Adrenal gland (tissue), 12 donors: ENCODE data around the gene GABRR2. TPM values are rescaled to one million over a fixed set of nuclear protein-coding genes. Genes with fewer than 3 reads are reported as not detected.

Experiments used
- DNase-seq, 7 donors: peaks; one replicate each; pipeline ENCODE4 v3.0.0-alpha.2; 2019 to 2020
- H3K27ac ChIP-seq, 5 donors: fragments of 200-600 bp; sonication (generic) in 4 of 5; 1 replicate in 3 of 5; 2 replicates in 2 of 5; pipeline versions ENCODE4 v1.5.1 to v1.8.0; 2016 to 2020; ENCODE audit warnings: mild to moderate bottlenecking in 1 of 5
- H3K27me3 ChIP-seq: fragments of 200-600 bp; 2 replicates; pipeline ENCODE4 v1.8.0; 2021
- H3K36me3 ChIP-seq, 2 donors: fragments of 200-600 bp; replicated peaks in 1 of 2; 1 replicate in 1 of 2; 2 replicates in 1 of 2; pipeline versions ENCODE4 v1.5.1 to v1.8.0; 2018 to 2022
- H3K4me1 ChIP-seq, 2 donors: fragments of 200-600 bp; replicated peaks in 1 of 2; 1 replicate in 1 of 2; 2 replicates in 1 of 2; pipeline versions ENCODE4 v1.5.1 to v1.8.0; 2018 to 2021
- H3K4me3 ChIP-seq, 4 donors: fragments of 200-600 bp; sonication (generic) in 3 of 4; one replicate each; pipeline ENCODE4 v1.5.1; 2016 to 2018
- H3K9me3 ChIP-seq, 3 donors: fragments of 200-600 bp; sonication (generic) in 1 of 3; replicated peaks in 1 of 3; 1 replicate in 2 of 3; 2 replicates in 1 of 3; pipeline versions ENCODE4 v1.5.1 to v1.8.0; 2016 to 2021
- POLR2A ChIP-seq, 2 donors: fragments of 450-650 bp; IDR thresholded peaks; one replicate each; pipeline ENCODE4 v1.6.1; 2017; ENCODE audit warnings: antibody characterized with exemption in 2 of 2, mild to moderate bottlenecking in 2 of 2, moderate library complexity in 1 of 2
- WGBS, 4 donors: extraction: QIAGEN DNeasy Blood & Tissue Kit in 2 of 4; methylation state at CpG; one replicate each; pipeline versions ENCODE4 v1.1.5 to v1.1.7; 2013 to 2017; 5-methylcytosine and 5-hydroxymethylcytosine counted together
- intact Hi-C, 2 donors: fragments of 100-400 bp; cut with DNase I; formaldehyde crosslinking; loops; one replicate each; pipeline versions ENCODE4 v1.14.1 to v1.15.0; 2022 to 2023
- polyA plus RNA-seq, 3 donors: library from polyadenylated mRNA; stranded (reverse); fragments of 200-250 nt in 2 of 3; fragments of 350-450 nt in 1 of 3; fragmentation: Illumina TruSeq in 1 of 3; extraction: RNeasy Lipid Tissue Mini Kit (QIAGEN cat#74804) in 1 of 3; gene quantifications; one replicate each; pipeline ENCODE4 v1.2.3, GENCODE V29; 2013 to 2014
- total RNA-seq, 9 donors: library from RNA; depleted of rRNA in 4 of 9; stranded (reverse); fragments of >200 nt in 4 of 9; fragments of 120-200 nt in 1 of 9; fragmentation: NEBNext Ultra II Directional in 1 of 9; extraction: Animal tissue kit (Norgen Biotek cat#: 25700) in 1 of 9; gene quantifications; one replicate each; pipeline versions ENCODE4 v1.1.0 to v1.2.4, GENCODE V29; 2013 to 2023
- TF ChIP-seq, protein P1 (sequence below), 6 experiments: fragments of 450-650 bp in 4 of 6; fragments of 200-600 bp in 2 of 6; sonication (generic) in 1 of 6; IDR thresholded peaks; 1 replicate in 5 of 6; 2 replicates in 1 of 6; pipeline versions ENCODE4 v1.5.1 to v1.8.0; 2016 to 2021; ENCODE audit warnings: antibody characterized with exemption in 6 of 6, mild to moderate bottlenecking in 2 of 6, moderate library complexity in 1 of 6
- donor health status: healthy with polysubstance abuse.
- donor health status: Bipolar disorder and iron deficiency.
- donor health status: DM: yes; HTN: yes; CAD: no.
- donor health status: DM: no; HTN: no; CAD: no.
- donor health status: DM: no; HTN: no; CAD: no.
- donor health status: DM: yes; HTN: yes; CAD: no.

GABRR2 gene
- total and polyA plus RNA-seq, 12 donors = 0.17 to 2.4 (median 0.71) TPM; not detected in 2

DNA sequence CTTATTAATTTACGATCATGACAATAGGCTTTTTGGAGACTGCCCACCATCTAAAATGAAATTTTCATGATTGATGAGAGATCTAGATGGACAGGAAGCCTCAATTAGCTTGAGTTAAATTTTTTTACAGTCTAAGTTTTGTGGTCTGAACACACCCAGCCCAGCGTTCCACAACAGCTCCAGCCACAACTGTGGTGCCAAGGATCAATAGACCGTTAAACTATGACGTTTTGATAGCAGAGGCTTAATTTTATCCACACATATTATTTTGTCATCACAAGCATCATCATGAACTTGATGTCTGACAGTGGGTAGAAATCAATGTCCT, 92.4 kb downstream of the GABRR2 start:
- no peaks in the 10 kb centered on the region for H3K4me1 ChIP-seq
- H3K27me3 ChIP-seq = no peaks in the 10 kb centered on the region
- TF ChIP-seq, protein P1, sequence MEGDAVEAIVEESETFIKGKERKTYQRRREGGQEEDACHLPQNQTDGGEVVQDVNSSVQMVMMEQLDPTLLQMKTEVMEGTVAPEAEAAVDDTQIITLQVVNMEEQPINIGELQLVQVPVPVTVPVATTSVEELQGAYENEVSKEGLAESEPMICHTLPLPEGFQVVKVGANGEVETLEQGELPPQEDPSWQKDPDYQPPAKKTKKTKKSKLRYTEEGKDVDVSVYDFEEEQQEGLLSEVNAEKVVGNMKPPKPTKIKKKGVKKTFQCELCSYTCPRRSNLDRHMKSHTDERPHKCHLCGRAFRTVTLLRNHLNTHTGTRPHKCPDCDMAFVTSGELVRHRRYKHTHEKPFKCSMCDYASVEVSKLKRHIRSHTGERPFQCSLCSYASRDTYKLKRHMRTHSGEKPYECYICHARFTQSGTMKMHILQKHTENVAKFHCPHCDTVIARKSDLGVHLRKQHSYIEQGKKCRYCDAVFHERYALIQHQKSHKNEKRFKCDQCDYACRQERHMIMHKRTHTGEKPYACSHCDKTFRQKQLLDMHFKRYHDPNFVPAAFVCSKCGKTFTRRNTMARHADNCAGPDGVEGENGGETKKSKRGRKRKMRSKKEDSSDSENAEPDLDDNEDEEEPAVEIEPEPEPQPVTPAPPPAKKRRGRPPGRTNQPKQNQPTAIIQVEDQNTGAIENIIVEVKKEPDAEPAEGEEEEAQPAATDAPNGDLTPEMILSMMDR (IDR thresholded peaks at IDR 0.05) = no peak
- TF ChIP-seq POLR2A (IDR thresholded peaks at IDR 0.05) = no peak
- 72 to 81% (median 76%) methylated on average over 4 of the region's 4 CpGs for WGBS, 4 donors
- H3K36me3 ChIP-seq = no peaks in the 10 kb centered on the region
- intact Hi-C loops = no loop called here
- H3K27ac ChIP-seq = no peak overlapping the region
- H3K9me3 ChIP-seq = no peaks in the 10 kb centered on the region
- no peak overlapping the region for H3K4me3 ChIP-seq
- DNase-seq = no peak

GRCh38 chr6:89221971-89222711, 93.0 kb downstream of the GABRR2 start:
- H3K9me3 ChIP-seq = no peaks in the 10 kb centered on the region
- no peaks in the 10 kb centered on the region for H3K36me3 ChIP-seq
- H3K27me3 ChIP-seq = no peaks in the 10 kb centered on the region
- no peaks in the 10 kb centered on the region for H3K4me1 ChIP-seq
- no peak overlapping the region for H3K27ac ChIP-seq
- intact Hi-C loops = no loop called here
- 39 to 52% (median 44%) methylated on average over 7 of the region's 7 CpGs for WGBS, 4 donors
- TF ChIP-seq, protein P1 (IDR thresholded peaks at IDR 0.05) = no peak
- TF ChIP-seq POLR2A (IDR thresholded peaks at IDR 0.05) = no peak
- no peak for DNase-seq
- no peak overlapping the region for H3K4me3 ChIP-seq

GRCh38 chr6:89221129-89221528, 94.0 kb downstream of the GABRR2 start:
- Histone ChIP-seq H3K4me1 (no peaks in the 10 kb centered on the region), H3K4me3 (no peak overlapping the region), H3K27ac (no peak overlapping the region), H3K9me3 (no peaks in the 10 kb centered on the region), H3K36me3 (no peaks in the 10 kb centered on the region), H3K27me3 (no peaks in the 10 kb centered on the region)
- intact Hi-C loops = no loop called here
- TF ChIP-seq, protein P1 (IDR thresholded peaks at IDR 0.05) = no peak
- no peak for TF ChIP-seq POLR2A (IDR thresholded peaks at IDR 0.05)
- WGBS, 4 donors = 74 to 85% (median 75%) methylated on average over 3 of the region's 3 CpGs
- no peak for DNase-seq

GRCh38 chr6:89217299-89217910, 97.7 kb downstream of the GABRR2 start, which contains the start of gene GABRR1:
Gene GABRR1 (minus strand): TSS chr6:89217358. CDS start chr6:89217322, 36 bp downstream.
- H3K27me3 ChIP-seq = no peaks in the 10 kb centered on the region
- no peaks in the 10 kb centered on the region for H3K4me1 ChIP-seq
- H3K36me3 ChIP-seq = no peaks in the 10 kb centered on the region
- no peak for TF ChIP-seq POLR2A (IDR thresholded peaks at IDR 0.05)
- TF ChIP-seq, protein P1 (IDR thresholded peaks at IDR 0.05) = no peak
- no peak within 1 kb of the TSS for H3K27ac ChIP-seq
- intact Hi-C loops = no loop called here
- no peak for DNase-seq
- no peaks in the 10 kb centered on the region for H3K9me3 ChIP-seq
- no peak within 1 kb of the TSS for H3K4me3 ChIP-seq
- 29 to 38% (median 37%) methylated on average over 10 of the region's 10 CpGs for WGBS, 4 donors
